Right atrium auricular region (tissue), 2 donors: Measurements from ENCODE around the gene ERBIN. TPM values are rescaled to one million over a fixed set of nuclear protein-coding genes. Genes with fewer than 3 reads are reported as not detected.
"Not testable (repeated sequence)": the region's sequence is repeated elsewhere in the genome, so short reads cannot be mapped to it uniquely, and the experiment has no call there.

Experiments
- DNase-seq: peaks from one replicate; pipeline ENCODE4 v3.0.0-alpha.2; 2019; ENCODE audit warnings: low spot score
- H3K27ac ChIP-seq, 2 donors: fragments of 200-600 bp; sonication (generic); 1 replicate in 1 of 2; 2 replicates in 1 of 2; pipeline ENCODE4 v1.5.1; 2016 to 2019
- H3K27me3 ChIP-seq, 2 donors: fragments of 200-600 bp; sonication (generic); one replicate each; pipeline versions ENCODE4 v1.5.1 to v1.6.0; 2017 to 2019
- H3K36me3 ChIP-seq: fragments of 200-600 bp; sonication (generic); one replicate; pipeline ENCODE4 v1.5.1; 2016
- H3K4me1 ChIP-seq, 2 donors: fragments of 200-600 bp; sonication (generic); one replicate each; pipeline versions ENCODE4 v1.5.1 to v1.6.0; 2017 to 2019
- H3K4me3 ChIP-seq, 2 donors: fragments of 200-600 bp; sonication (generic); 1 replicate in 1 of 2; 2 replicates in 1 of 2; pipeline ENCODE4 v1.5.1; 2017 to 2019; ENCODE audit warnings: mild to moderate bottlenecking in 1 of 2, moderate library complexity in 1 of 2
- H3K9me3 ChIP-seq, 2 donors: fragments of 200-600 bp; sonication (generic); one replicate each; pipeline ENCODE4 v1.5.1; 2019
- total RNA-seq, 2 donors: library from RNA; depleted of rRNA; stranded (reverse); fragments of >200 nt; gene quantifications; one replicate each; pipeline ENCODE4 v1.1.0, GENCODE V29; 2016
- TF ChIP-seq, protein P1 (sequence below), 2 donors: fragments of 200-600 bp; sonication (generic); IDR thresholded peaks; one replicate each; pipeline ENCODE4 v1.5.1; 2019; ENCODE audit warnings: antibody characterized with exemption in 2 of 2

The ERBIN gene
- total RNA-seq, 2 donors from 2014 or later = 33.0 to 38.2 TPM

DNA sequence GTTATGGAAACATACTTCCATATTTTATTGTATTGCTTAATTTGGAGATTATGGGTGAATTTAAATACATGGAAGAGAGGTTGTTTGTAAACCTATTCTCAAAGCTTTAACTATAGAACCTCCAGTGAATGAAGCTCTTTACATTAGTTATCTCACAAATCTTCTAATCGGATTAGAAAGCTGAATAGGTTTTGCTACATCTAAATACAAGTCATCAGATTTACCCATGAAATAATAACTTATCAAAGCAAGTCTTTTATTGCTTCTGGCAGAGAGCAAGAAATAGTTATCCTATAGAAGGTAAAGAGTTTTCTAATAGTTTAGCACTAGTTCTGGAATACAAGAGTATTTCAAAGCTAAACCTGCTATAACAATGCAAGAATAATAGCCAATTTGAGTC is 113.3 kb downstream of the ERBIN start:
- H3K27me3 ChIP-seq = no peaks in the 10 kb centered on the region
- H3K4me1 ChIP-seq = no peaks in the 10 kb centered on the region
- TF ChIP-seq, protein P1, sequence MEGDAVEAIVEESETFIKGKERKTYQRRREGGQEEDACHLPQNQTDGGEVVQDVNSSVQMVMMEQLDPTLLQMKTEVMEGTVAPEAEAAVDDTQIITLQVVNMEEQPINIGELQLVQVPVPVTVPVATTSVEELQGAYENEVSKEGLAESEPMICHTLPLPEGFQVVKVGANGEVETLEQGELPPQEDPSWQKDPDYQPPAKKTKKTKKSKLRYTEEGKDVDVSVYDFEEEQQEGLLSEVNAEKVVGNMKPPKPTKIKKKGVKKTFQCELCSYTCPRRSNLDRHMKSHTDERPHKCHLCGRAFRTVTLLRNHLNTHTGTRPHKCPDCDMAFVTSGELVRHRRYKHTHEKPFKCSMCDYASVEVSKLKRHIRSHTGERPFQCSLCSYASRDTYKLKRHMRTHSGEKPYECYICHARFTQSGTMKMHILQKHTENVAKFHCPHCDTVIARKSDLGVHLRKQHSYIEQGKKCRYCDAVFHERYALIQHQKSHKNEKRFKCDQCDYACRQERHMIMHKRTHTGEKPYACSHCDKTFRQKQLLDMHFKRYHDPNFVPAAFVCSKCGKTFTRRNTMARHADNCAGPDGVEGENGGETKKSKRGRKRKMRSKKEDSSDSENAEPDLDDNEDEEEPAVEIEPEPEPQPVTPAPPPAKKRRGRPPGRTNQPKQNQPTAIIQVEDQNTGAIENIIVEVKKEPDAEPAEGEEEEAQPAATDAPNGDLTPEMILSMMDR (IDR thresholded peaks at IDR 0.05) = no peak
- no peak overlapping the region for H3K27ac ChIP-seq
- no peaks in the 10 kb centered on the region for H3K9me3 ChIP-seq
- no peak for DNase-seq
- H3K36me3 ChIP-seq = peaks cover 49% of the 10 kb centered on the region
- no peak overlapping the region for H3K4me3 ChIP-seq

DNA sequence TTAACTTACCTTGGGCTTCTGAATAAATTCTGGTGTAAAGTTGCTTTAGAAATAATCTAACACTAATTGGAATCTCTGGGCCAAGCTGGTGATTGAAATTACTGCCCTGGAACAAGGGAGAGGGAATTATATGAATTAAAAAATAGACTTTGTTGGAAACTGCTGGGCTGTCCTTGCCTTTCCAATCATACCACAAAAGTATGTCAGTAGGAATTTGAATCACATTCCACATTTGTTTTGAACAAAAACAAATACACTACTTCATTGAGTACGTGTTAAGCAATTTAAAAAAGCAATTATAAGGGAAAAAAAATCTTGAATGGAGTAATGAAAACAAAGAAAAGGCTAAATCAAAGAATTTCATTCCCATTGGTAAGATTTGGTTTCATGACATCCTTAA is 115.3 kb downstream of the ERBIN start:
- no peak for DNase-seq
- Histone ChIP-seq H3K27me3 (no peaks in the 10 kb centered on the region), H3K36me3 (peaks cover 52% of the 10 kb centered on the region)

DNA sequence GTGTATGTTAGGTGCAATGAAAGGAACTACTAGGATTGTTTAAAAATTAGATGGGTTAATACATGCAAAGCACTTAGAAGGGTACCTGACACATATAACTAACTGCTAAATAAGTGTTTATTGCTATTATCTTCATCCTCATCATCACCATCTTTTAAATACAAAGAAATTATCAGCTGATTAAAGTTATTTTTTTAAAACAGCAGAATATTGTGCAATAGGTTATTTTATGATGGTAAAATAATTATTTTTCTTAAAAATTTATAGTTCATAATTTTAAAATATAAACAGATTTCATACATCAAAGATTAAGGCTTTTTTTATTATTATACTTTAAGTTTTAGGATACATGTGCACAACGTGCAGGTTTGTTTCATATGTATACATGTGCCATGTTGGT is 130.9 kb downstream of the ERBIN start:
- no peak for DNase-seq
- Histone ChIP-seq H3K27me3 (no peaks in the 10 kb centered on the region), H3K27ac (no peak overlapping the region), H3K4me3 (no peak overlapping the region), H3K9me3 (no peaks in the 10 kb centered on the region), H3K4me1 (no peaks in the 10 kb centered on the region), H3K36me3 (peaks cover 19% of the 10 kb centered on the region)
- TF ChIP-seq, protein P1 (IDR thresholded peaks at IDR 0.05) = no peak

More for the DNA sequence above, 115.3 kb downstream of the ERBIN start:
- H3K9me3 ChIP-seq = no peaks in the 10 kb centered on the region
- H3K4me3 ChIP-seq = no peak overlapping the region
- H3K27ac ChIP-seq = no peak overlapping the region
- H3K4me1 ChIP-seq = no peaks in the 10 kb centered on the region
- TF ChIP-seq, protein P1 (IDR thresholded peaks at IDR 0.05) = no peak

DNA sequence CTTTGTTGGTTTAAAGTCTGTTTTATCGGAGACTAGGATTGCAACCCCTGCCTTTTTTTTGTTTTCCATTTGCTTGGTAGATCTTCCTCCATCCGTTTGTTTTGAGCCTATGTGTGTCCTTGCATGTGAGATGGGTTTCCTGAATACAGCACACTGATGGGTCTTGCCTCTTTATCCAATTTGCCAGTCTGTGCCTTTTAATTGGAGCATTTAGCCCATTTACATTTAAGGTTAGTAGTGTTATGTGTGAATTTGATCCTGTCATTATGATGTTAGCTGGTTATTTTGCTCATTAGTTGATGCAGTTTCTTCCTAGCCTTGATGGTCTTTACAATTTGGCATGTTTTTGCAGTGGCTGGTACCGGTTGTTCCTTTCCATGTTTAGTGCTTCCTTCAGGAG is 134.9 kb downstream of the ERBIN start:
- H3K27me3 ChIP-seq, DNase-seq, H3K4me1 ChIP-seq, H3K9me3 ChIP-seq, H3K4me3 ChIP-seq, H3K27ac ChIP-seq, H3K36me3 ChIP-seq: not testable (repeated sequence)

DNA sequence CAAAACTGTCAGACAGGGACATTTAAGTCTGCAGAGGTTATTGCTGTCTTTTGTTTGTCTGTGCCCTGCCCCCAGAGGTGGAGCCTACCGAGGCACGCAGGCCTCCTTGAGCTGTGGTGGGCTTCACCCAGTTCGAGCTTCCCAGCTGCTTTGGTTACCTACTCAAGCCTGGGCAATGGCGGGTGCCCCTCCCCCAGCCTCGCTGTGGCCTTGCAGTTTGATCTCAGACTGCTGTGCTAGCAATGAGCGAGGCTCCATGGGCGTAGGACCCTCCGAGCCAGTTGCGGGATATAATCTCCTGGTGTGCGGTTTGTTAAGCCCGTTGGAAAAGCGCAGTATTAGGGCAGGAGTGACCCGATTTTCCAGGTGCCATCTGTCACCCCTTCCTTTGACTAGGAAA is 136.7 kb downstream of the ERBIN start:
- not testable (repeated sequence) for H3K4me3 ChIP-seq, DNase-seq

DNA sequence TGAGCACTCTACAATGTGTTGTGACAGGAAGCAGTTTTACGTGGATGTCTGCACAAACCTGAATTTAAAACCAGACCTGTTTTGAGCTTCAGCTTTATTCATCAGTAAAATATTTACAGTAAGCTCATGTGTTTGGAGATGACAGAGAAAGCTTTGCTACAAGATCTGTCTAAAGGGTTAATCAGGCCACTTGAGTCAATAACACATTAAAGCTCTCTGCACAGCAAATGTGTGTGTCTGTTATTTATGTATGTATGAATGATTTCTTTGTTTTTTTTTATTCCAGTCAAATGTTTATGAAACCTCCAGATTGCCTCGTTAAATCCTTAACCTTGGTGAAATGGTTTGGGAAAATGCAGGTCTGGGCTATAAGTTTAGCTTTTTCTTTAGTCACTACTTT is 140.5 kb downstream of the ERBIN start:
- Histone ChIP-seq H3K36me3 (peaks cover 9% of the 10 kb centered on the region), H3K4me1 (no peaks in the 10 kb centered on the region), H3K9me3 (no peaks in the 10 kb centered on the region), H3K27me3 (no peaks in the 10 kb centered on the region), H3K27ac (no peak overlapping the region), H3K4me3 (no peak overlapping the region)
- DNase-seq = no peak
- TF ChIP-seq, protein P1 (IDR thresholded peaks at IDR 0.05) = no peak

More for the DNA sequence above, 136.7 kb downstream of the ERBIN start:
- H3K4me1 ChIP-seq, H3K27ac ChIP-seq, H3K9me3 ChIP-seq, H3K27me3 ChIP-seq, H3K36me3 ChIP-seq: not testable (repeated sequence)

DNA sequence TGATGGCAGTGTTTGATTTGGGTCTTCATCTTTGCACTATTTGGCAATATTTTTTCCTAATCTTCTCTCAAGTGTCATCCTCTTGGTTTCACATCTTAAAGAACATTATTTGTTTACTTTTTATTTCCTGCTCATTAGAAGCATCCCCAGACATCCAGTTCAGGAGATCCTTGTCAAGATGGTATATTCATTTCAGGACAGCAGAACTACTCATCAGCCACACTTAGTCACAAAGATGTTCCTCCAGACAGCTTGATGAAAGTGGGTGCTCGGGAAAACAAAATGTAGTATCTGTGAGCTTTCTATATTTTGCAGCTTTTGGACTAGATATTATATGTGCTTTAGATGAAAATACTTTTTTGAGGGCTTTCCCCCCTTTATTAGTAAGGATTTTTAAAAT is 145.7 kb downstream of the ERBIN start:
- Histone ChIP-seq H3K9me3 (no peaks in the 10 kb centered on the region), H3K27ac (no peak overlapping the region), H3K4me1 (no peaks in the 10 kb centered on the region), H3K36me3 (peaks cover 9% of the 10 kb centered on the region), H3K27me3 (no peaks in the 10 kb centered on the region), H3K4me3 (no peak overlapping the region)
- TF ChIP-seq, protein P1 (IDR thresholded peaks at IDR 0.05) = no peak
- DNase-seq = no peak
